HG03280 (cell line): ENCODE measurements around the gene BCL2L12.
"Not testable (repeated sequence)": the region's sequence is repeated elsewhere in the genome, so short reads cannot be mapped to it uniquely, and the experiment has no call there.

Experiments used
- ATAC-seq: cut with Tn5 transposase; IDR thresholded peaks from one replicate; pipeline ENCODE4 v1.9.1; 2021; ENCODE audit warnings: mild to moderate bottlenecking, moderate library complexity; ENCODE audit not compliant: unreplicated experiment

The BCL2L12 gene

DNA sequence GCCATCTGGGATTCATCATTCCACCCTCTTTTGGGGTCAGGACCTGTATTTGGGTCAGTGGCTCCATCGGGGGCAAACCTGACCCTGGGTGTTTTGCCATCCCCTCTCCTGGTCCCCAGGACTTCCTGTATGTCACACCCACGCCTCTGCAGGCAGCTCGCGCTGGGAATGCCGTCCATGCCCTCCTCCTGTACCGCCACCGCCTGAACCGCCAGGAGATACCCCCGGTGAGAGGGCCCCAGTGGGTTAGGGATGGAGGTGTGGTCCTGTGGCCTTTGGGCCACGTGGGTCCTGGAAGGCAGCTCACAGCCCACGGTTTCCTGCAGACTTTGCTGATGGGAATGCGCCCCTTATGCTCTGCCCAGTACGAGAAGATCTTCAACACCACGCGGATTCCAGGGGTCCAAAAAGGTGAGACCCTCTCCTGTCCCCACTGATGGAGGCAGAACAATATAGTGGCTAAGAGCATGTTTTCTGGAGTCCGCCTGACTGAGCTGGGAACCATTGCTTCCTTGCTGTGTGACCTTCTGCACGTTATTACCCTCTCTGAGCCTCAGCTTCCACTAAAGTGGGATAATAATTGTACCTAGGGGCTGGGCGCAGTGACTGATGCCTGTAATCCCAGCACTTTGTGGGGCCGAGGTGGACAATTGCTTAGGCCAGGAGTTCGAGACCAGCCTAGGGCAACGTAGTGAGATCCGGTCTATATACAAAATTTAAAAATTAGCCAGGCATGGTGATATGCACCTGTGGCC, 39.3 kb downstream of the BCL2L12 start:
- no peak for ATAC-seq

DNA sequence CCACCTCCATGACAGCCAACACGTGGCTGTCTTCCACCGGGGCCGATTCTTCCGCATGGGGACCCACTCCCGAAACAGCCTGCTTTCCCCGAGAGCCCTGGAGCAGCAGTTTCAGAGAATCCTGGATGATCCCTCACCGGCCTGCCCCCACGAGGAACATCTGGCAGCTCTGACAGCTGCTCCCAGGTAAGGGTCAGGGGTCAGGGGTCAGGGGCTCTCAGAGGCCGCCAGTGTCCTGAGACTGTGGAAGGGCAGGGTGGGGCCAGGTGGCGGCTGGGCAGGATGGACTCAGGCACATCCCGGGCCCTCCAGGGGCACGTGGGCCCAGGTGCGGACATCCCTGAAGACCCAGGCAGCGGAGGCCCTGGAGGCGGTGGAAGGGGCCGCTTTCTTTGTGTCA, 40.2 kb downstream of the BCL2L12 start:
- ATAC-seq: no peak

- ATAC-seq: no peak
Observed at GRCh38 chr19:49710372-49710951, 44.7 kb downstream of the BCL2L12 start.

GRCh38 chr19:49712397-49712859, 46.7 kb downstream of the BCL2L12 start:
- no peak for ATAC-seq

- ATAC-seq: no peak
Observed at GRCh38 chr19:49713236-49713845, 47.6 kb downstream of the BCL2L12 start.

DNA sequence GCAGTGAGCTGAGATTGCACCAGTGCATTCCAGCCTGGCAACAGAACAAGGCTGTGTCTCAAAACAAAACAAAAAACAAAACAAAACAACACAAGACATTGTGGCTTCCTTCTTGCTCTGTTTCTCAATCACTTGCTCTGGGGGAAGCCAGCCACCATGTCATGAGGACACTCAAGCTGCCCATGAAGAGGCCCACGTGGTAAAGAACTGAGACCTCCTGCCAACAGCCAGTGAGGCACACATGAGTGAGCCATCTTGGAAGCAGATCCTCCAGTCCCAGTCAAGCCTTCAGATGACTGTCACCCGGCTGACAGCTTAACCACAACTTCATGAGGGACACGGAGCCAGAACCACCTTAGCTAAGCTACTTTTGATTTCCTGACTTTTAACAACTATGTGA, 50.4 kb downstream of the BCL2L12 start:
- no peak for ATAC-seq

DNA sequence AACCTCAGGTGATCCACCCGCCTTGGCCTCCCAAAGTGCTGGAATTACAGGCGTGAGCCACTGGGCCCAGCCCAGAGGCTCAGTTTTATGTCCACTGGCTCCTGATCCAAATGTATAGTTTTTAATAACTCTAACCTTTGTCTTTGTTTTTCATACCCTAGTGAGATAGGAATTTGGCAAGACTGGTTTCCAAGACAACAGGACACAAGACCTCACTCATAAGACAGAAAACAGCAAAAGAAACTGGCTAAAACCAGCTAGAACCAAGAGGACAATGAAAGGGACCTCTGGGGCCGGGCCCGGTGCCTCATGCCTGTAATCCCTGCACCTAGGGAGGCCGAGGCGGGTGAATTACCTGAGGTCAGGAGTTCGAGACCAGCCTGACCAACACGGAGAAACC, 52.8 kb downstream of the BCL2L12 start:
- ATAC-seq: no peak

DNA sequence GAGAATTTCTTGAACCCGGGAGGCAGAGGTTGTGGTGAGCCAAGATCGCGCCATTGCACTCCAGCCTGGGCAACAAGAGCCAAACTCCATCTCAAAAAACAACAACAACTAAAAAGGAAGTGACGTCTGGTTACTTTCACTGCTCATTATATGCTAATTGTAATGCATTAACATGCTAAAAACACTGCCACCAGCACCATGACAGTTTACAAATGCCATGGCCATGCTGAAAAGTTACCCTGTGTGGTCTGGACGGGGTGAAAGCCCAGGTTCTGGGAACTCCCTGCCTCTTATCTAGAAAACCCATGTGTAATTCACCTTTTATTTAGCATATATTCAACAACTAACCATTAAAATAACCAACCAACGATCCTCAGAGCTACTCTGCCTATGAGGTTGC, 53.3 kb downstream of the BCL2L12 start:
- ATAC-seq: no peak

DNA sequence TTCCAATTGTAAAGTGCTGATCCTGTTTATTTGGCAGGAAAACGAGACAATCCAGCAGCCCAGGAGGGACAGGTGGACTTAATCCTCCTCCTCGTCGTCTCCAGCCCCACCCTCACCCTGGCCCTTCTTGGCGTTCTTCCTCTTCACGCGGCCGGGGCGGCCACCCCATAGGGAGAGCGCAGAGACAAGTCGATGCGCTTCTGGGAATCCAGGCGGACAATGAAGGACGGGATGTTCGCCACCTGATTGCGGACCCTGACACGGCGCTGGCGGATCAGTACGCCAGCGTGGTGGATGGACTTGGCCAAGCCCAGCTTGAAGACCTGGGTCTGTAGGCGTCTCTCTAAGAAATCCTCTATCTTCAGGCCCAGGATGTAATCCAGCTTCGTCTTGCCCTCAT, 53.7 kb downstream of the BCL2L12 start:
- ATAC-seq: not testable (repeated sequence)
